HepG2 (cell line): ENCODE data around the gene CAMK1D. TPM values are rescaled to one million over a fixed set of nuclear protein-coding genes. Genes with fewer than 3 reads are reported as not detected.

Source experiments
- ATAC-seq: fragments of 200-7000 bp; cut with Tn5 transposase; 3 replicates; pipeline ENCODE4 v1.9.1; 2020; ENCODE audit warnings: mild to moderate bottlenecking, moderate library complexity
- BruUV-seq: library from RNA; stranded (reverse); fragments of 400-500 nt; replicated peaks from 2 replicates; lab custom pipeline; 2021; lab: Mats Ljungman, UMichigan
- CTCF ChIA-PET: fragments of 300-600 bp; formaldehyde crosslinking; extraction: SDS; loops from one replicate; lab custom pipeline; 2021; ENCODE audit warnings: low total read pairs, inconsistent platforms, low intra/inter-chr PET ratio; lab: Yijun Ruan, JAX
- POLR2A ChIA-PET: fragments of 350-600 bp; sonication (Branson Sonifier 250); formaldehyde crosslinking; loops from one replicate; lab custom pipeline; 2020; ENCODE audit warnings: antibody characterized with exemption, inconsistent platforms; lab: Yijun Ruan, JAX
- DNase-seq: peaks from one replicate; pipeline ENCODE4 v3.0.0-alpha.2; 2015; ENCODE audit warnings: low spot score
- FAIRE-seq: peaks from 3 replicates; lab custom pipeline; 2011; peaks lifted over from hg19 to GRCh38; lab: Jason Lieb, UNC
- H2AFZ ChIP-seq: one replicate; pipeline ENCODE4 v1.6.1; 2011; ENCODE audit warnings: low read length, inconsistent platforms
- H3K27ac ChIP-seq: fragments of 300-600 bp; 3 replicates; pipeline ENCODE4 v1.8.0; 2011; ENCODE audit warnings: mixed run types, mild to moderate bottlenecking, mixed read lengths, low read length, inconsistent platforms; ENCODE audit not compliant: insufficient read depth; ENCODE audit errors: extremely low read length
- H3K27me3 ChIP-seq, 2 experiments: fragments of 200-600 bp in 1 of 2; 2 replicates in 1 of 2; 3 replicates in 1 of 2; pipeline versions ENCODE4 v1.6.0 to v1.8.0; 2011; ENCODE audit warnings: low read length in 2 of 2, mild to moderate bottlenecking in 2 of 2, moderate library complexity in 2 of 2, inconsistent platforms in 1 of 2; ENCODE audit not compliant: insufficient read depth in 2 of 2, control insufficient read depth in 1 of 2
- H3K36me3 ChIP-seq, 2 experiments: fragments of 200-600 bp in 1 of 2; replicated peaks in 1 of 2; 2 replicates in 1 of 2; 3 replicates in 1 of 2; pipeline versions ENCODE4 v1.5.1 to v1.8.0; 2011; ENCODE audit warnings: low read length in 2 of 2, inconsistent platforms in 1 of 2; ENCODE audit not compliant: insufficient read depth in 2 of 2, control insufficient read depth in 1 of 2
- H3K4me1 ChIP-seq: 2 replicates; pipeline ENCODE4 v1.5.1; 2012; ENCODE audit warnings: low read length, inconsistent platforms; ENCODE audit not compliant: insufficient read depth
- H3K4me2 ChIP-seq: 2 replicates; pipeline ENCODE4 v1.6.0; 2011; ENCODE audit warnings: low read depth, low read length, inconsistent platforms
- H3K4me3 ChIP-seq, 3 experiments: fragments of 200-600 bp in 1 of 3; sonication (generic), shearing (Covaris generic) in 1 of 3; replicated peaks in 1 of 3; 2 replicates each; pipeline ENCODE4 v1.5.1; 2011 to 2016; ENCODE audit warnings: low read length in 3 of 3, inconsistent platforms in 2 of 3, low read depth in 2 of 3, mild to moderate bottlenecking in 2 of 3, control low read depth in 1 of 3, mixed read lengths in 1 of 3; ENCODE audit not compliant: insufficient read depth in 1 of 3
- H3K79me2 ChIP-seq: one replicate; pipeline ENCODE4 v1.6.1; 2011; ENCODE audit warnings: low read length, inconsistent platforms; ENCODE audit not compliant: insufficient read depth
- H3K9ac ChIP-seq: 2 replicates; pipeline ENCODE4 v1.6.0; 2011; ENCODE audit warnings: mild to moderate bottlenecking, low read depth, low read length, inconsistent platforms; ENCODE audit not compliant: insufficient read depth
- H3K9me3 ChIP-seq: 2 replicates; pipeline ENCODE4 v1.5.1; 2012; ENCODE audit warnings: mild to moderate bottlenecking, low read length
- H4K20me1 ChIP-seq: 2 replicates; pipeline ENCODE4 v1.6.0; 2011; ENCODE audit warnings: inconsistent platforms, mild to moderate bottlenecking, low read length, moderate library complexity; ENCODE audit not compliant: insufficient read depth
- ESRRA ChIP-seq: sonication (generic); formaldehyde crosslinking; IDR thresholded peaks from 2 replicates; pipeline ENCODE4 v1.5.1; 2020; ENCODE audit warnings: mild to moderate bottlenecking, low read depth, missing genetic modification reagents
- GLMP ChIP-seq: sonication (generic); formaldehyde crosslinking; IDR thresholded peaks from 2 replicates; pipeline ENCODE4 v1.9.0; 2021; ENCODE audit warnings: missing genetic modification reagents, mild to moderate bottlenecking, borderline replicate concordance
- HMGA1 ChIP-seq: sonication (generic); formaldehyde crosslinking; conservative IDR thresholded peaks from 2 replicates; pipeline ENCODE4 v1.4.0; 2020; ENCODE audit warnings: missing genetic modification reagents
- LBX2 ChIP-seq: sonication (generic); formaldehyde crosslinking; IDR thresholded peaks from 2 replicates; pipeline ENCODE4 v1.5.0; 2020; ENCODE audit warnings: missing genetic modification reagents, mild to moderate bottlenecking, borderline replicate concordance
- MEIS2 ChIP-seq: sonication (generic); formaldehyde crosslinking; IDR thresholded peaks from 2 replicates; pipeline ENCODE4 v1.9.0; 2021; ENCODE audit warnings: mild to moderate bottlenecking, missing genetic modification reagents
- ONECUT2 ChIP-seq: sonication (generic); formaldehyde crosslinking; IDR thresholded peaks from 2 replicates; pipeline ENCODE4 v1.4.0; 2020; ENCODE audit warnings: missing genetic modification reagents
- RBM22 ChIP-seq: fragments of 200-400 bp; formaldehyde crosslinking; optimal IDR thresholded peaks from 2 replicates; pipeline ENCODE3; 2017; ENCODE audit warnings: mild to moderate bottlenecking, low read length, moderate library complexity
- RXRA ChIP-seq: sonication (generic); formaldehyde crosslinking; IDR thresholded peaks from 2 replicates; pipeline ENCODE4 v1.5.1; 2020; ENCODE audit warnings: missing genetic modification reagents
- ZBTB42 ChIP-seq: sonication (generic); formaldehyde crosslinking; IDR thresholded peaks from 2 replicates; pipeline ENCODE4 v1.5.0; 2020; ENCODE audit warnings: mild to moderate bottlenecking, missing genetic modification reagents
- ZBTB43 ChIP-seq: sonication (generic); formaldehyde crosslinking; conservative IDR thresholded peaks from 2 replicates; pipeline ENCODE4 v1.4.0; 2020; ENCODE audit warnings: missing genetic modification reagents
- ZNF136 ChIP-seq: sonication (generic); formaldehyde crosslinking; IDR thresholded peaks from 2 replicates; pipeline ENCODE4 v1.8.1; 2022; ENCODE audit warnings: low read depth, mild to moderate bottlenecking, moderate library complexity, missing genetic modification reagents
- ZNF235 ChIP-seq: sonication (generic); formaldehyde crosslinking; IDR thresholded peaks from 2 replicates; pipeline ENCODE4 v1.8.1; 2023; ENCODE audit warnings: mild to moderate bottlenecking, missing genetic modification reagents, borderline replicate concordance
- ZNF383 ChIP-seq: sonication (generic); formaldehyde crosslinking; IDR thresholded peaks from 2 replicates; pipeline ENCODE4 v1.4.0; 2020; ENCODE audit warnings: missing genetic modification reagents, mild to moderate bottlenecking, borderline replicate concordance
- in situ Hi-C: cut with HindIII; loops from 2 replicates; pipeline ENCODE4 v1.10.0; 2017; ENCODE audit warnings: low pct_unique_long_range_greater_than_20kb; ENCODE audit not compliant: extremely low pct_ligation_motif_present
- intact Hi-C: fragments of 100-400 bp; cut with micrococcal nuclease; formaldehyde crosslinking; loops from one replicate; pipeline ENCODE4 v1.10.0; 2022; ENCODE audit not compliant: unreplicated experiment
- polyA plus RNA-seq, 8 experiments: library from polyadenylated mRNA; depleted of rRNA in 3 of 8; stranded (reverse) in 7 of 8; unstranded in 1 of 8; fragments of >200 nt; fragmentation: Illumina TruSeq in 4 of 8; extraction: Trizol in 4 of 8; gene quantifications; 2 replicates each; pipeline versions ENCODE4 v1.2.1 to v1.2.3, GENCODE V29; 2011 to 2016; ENCODE audit warnings: low read depth in 4 of 8, missing spikeins in 1 of 8, mixed read lengths in 1 of 8; ENCODE audit not compliant: insufficient read depth in 1 of 8
- total RNA-seq, 5 experiments: library from RNA; depleted of rRNA; stranded (reverse); fragments of >200 nt; fragmentation: Illumina TruSeq; extraction: Trizol; gene quantifications; 2 replicates each; pipeline ENCODE4 v1.2.3, GENCODE V29; 2016; ENCODE audit warnings: low read depth in 1 of 5
- TF ChIP-seq, protein P1 (sequence below): sonication (generic); formaldehyde crosslinking; IDR thresholded peaks from 2 replicates; pipeline ENCODE4 v1.4.0; 2020; ENCODE audit warnings: missing genetic modification reagents
- TF ChIP-seq, protein P2 (sequence below): sonication (generic); formaldehyde crosslinking; IDR thresholded peaks from 2 replicates; pipeline ENCODE4 v1.5.0; 2020; ENCODE audit warnings: mild to moderate bottlenecking, missing genetic modification reagents
- TF ChIP-seq, protein P3 (sequence below): sonication (generic); formaldehyde crosslinking; IDR thresholded peaks from 2 replicates; pipeline ENCODE4 v1.4.0; 2020; ENCODE audit warnings: mild to moderate bottlenecking, missing genetic modification reagents

Gene CAMK1D
- total and polyA plus RNA-seq, 2 of the 13 experiments (the other 11 are each of a cell fraction or from before 2014, with no cell fraction given), result under 0.01 TPM; not detected in 1

DNA sequence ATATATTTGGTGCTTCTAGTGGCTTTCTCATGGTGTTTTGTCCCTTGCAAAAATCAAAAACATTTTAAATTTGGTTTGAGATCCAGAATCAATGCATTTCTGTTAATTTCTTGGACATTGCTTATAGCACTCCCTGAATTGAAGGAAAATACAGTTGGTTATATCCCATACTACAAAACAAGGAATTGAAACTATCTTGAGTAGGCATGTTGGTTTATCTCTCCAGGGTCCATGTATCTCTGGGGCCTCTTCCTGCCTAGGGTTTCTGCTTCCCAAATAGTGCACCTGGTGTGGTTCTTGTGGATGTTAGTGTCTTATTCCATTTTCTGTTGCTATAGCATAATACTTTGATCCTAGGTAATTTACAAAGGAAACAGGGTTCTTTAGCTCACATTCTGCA is 212.4 kb downstream of the CAMK1D start:
- intact Hi-C loops, result loop anchor here (1.0 kb wide), 1 partner anchor 36 kb away; no protein-coding TSS in a partner anchor
- Histone ChIP-seq H3K4me1 (no peaks in the 10 kb centered on the region), H3K4me3 (no peak overlapping the region)

More for the DNA sequence above, 212.4 kb downstream of the CAMK1D start:
- Histone ChIP-seq H4K20me1 (no peaks in the 10 kb centered on the region), H3K9ac (no peak overlapping the region), H3K27ac (no peak overlapping the region), H3K4me2 (no peak overlapping the region), H3K36me3 (no peaks in the 10 kb centered on the region), H2AFZ (no peak overlapping the region), H3K9me3 (no peaks in the 10 kb centered on the region), H3K27me3 (peaks cover 0 to 21% of the 10 kb centered on the region in 2 experiments; a peak in 1 of 5 replicates), H3K79me2 (no peaks in the 10 kb centered on the region)
- no peak for TF ChIP-seq ZNF383 (CRISPR knock-in tag)
- TF ChIP-seq ZBTB43 (CRISPR knock-in tag), result no peak
- no peak for TF ChIP-seq GLMP (CRISPR knock-in tag)
- TF ChIP-seq LBX2 (CRISPR knock-in tag), result no peak
- no peak for TF ChIP-seq ESRRA (CRISPR knock-in tag)
- TF ChIP-seq ZBTB42, result no peak
- TF ChIP-seq, protein P1, sequence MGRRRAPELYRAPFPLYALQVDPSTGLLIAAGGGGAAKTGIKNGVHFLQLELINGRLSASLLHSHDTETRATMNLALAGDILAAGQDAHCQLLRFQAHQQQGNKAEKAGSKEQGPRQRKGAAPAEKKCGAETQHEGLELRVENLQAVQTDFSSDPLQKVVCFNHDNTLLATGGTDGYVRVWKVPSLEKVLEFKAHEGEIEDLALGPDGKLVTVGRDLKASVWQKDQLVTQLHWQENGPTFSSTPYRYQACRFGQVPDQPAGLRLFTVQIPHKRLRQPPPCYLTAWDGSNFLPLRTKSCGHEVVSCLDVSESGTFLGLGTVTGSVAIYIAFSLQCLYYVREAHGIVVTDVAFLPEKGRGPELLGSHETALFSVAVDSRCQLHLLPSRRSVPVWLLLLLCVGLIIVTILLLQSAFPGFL (CRISPR knock-in tag), result no peak
- TF ChIP-seq RBM22, result no peak
- TF ChIP-seq, protein P2, sequence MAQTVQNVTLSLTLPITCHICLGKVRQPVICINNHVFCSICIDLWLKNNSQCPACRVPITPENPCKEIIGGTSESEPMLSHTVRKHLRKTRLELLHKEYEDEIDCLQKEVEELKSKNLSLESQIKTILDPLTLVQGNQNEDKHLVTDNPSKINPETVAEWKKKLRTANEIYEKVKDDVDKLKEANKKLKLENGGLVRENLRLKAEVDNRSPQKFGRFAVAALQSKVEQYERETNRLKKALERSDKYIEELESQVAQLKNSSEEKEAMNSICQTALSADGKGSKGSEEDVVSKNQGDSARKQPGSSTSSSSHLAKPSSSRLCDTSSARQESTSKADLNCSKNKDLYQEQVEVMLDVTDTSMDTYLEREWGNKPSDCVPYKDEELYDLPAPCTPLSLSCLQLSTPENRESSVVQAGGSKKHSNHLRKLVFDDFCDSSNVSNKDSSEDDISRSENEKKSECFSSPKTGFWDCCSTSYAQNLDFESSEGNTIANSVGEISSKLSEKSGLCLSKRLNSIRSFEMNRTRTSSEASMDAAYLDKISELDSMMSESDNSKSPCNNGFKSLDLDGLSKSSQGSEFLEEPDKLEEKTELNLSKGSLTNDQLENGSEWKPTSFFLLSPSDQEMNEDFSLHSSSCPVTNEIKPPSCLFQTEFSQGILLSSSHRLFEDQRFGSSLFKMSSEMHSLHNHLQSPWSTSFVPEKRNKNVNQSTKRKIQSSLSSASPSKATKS (CRISPR knock-in tag), result no peak
- TF ChIP-seq RXRA (CRISPR knock-in tag), result no peak
- no peak for TF ChIP-seq ZNF235 (CRISPR knock-in tag)
- TF ChIP-seq HMGA1, result no peak
- no peak for TF ChIP-seq ZNF136 (CRISPR knock-in tag)
- TF ChIP-seq ONECUT2 (CRISPR knock-in tag), result no peak
- TF ChIP-seq, protein P3, sequence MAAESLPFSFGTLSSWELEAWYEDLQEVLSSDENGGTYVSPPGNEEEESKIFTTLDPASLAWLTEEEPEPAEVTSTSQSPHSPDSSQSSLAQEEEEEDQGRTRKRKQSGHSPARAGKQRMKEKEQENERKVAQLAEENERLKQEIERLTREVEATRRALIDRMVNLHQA (CRISPR knock-in tag), result no peak
- no peak for TF ChIP-seq MEIS2
- ChIA-PET POLR2A (no interaction called here), CTCF (no interaction called here)
- BruUV-seq, result no TSS peak
- DNase-seq (no peak), ATAC-seq (no peak), FAIRE-seq (no peak)
- in situ Hi-C loops, result no loop called here
